ENCODE measurements around the gene NAGA.

DNA sequence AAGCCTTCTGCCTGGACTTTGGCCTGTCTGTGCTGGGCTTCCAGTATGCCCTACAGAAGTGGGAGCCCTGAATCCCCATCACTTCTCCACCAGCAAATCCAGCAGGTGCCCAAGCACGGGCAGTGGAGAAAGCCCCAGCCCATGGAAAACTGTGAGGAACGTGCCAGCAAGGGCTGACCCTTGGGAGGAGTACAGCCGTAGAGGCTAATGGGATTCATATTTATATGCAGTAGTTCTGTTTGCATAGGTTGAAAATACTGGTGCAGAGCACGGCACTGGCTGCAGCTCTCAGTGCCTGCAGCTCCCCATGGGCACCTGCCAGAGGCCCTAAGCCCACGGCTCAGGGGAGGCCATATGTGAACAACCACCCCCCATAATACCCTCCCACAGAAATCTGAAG lies 10.1 kb downstream of the NAGA start:
- no peak for TF ChIP-seq POLR2A (IDR thresholded peaks at IDR 0.05)
- TF ChIP-seq, protein P1, sequence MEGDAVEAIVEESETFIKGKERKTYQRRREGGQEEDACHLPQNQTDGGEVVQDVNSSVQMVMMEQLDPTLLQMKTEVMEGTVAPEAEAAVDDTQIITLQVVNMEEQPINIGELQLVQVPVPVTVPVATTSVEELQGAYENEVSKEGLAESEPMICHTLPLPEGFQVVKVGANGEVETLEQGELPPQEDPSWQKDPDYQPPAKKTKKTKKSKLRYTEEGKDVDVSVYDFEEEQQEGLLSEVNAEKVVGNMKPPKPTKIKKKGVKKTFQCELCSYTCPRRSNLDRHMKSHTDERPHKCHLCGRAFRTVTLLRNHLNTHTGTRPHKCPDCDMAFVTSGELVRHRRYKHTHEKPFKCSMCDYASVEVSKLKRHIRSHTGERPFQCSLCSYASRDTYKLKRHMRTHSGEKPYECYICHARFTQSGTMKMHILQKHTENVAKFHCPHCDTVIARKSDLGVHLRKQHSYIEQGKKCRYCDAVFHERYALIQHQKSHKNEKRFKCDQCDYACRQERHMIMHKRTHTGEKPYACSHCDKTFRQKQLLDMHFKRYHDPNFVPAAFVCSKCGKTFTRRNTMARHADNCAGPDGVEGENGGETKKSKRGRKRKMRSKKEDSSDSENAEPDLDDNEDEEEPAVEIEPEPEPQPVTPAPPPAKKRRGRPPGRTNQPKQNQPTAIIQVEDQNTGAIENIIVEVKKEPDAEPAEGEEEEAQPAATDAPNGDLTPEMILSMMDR (IDR thresholded peaks at IDR 0.05), result no peak

All from body of pancreas (tissue), 4 donors.